CD4-positive, alpha-beta T cell treated with Interleukin-15 for 1 hour (primary cell): ENCODE data around the gene SCP2.

ENCODE experiments used
- DNase-seq: peaks from one replicate; pipeline ENCODE4 v3.0.0-alpha.2; 2020

The SCP2 gene

GRCh38 chr1:53046930-53047329 lies 119.9 kb downstream of the SCP2 start:
- no peak for DNase-seq

- no peak for DNase-seq
Observed at GRCh38 chr1:53047737-53048736, 121.0 kb downstream of the SCP2 start.

- no peak for DNase-seq
Observed at GRCh38 chr1:53048960-53049573, 122.0 kb downstream of the SCP2 start.

- no peak for DNase-seq
Observed at GRCh38 chr1:53049574-53049967, 122.5 kb downstream of the SCP2 start.

GRCh38 chr1:53050310-53050709 lies 123.2 kb downstream of the SCP2 start:
- DNase-seq = no peak

GRCh38 chr1:53051676-53052075 lies 124.6 kb downstream of the SCP2 start:
- no peak for DNase-seq

GRCh38 chr1:53057127-53057526 lies 130.1 kb downstream of the SCP2 start:
- no peak for DNase-seq

GRCh38 chr1:53060579-53060978 lies 133.5 kb downstream of the SCP2 start:
- no peak for DNase-seq

- no peak for DNase-seq
Observed at GRCh38 chr1:53061123-53061858, 134.2 kb downstream of the SCP2 start.

- no peak for DNase-seq
Observed at GRCh38 chr1:53061859-53062707, 135.0 kb downstream of the SCP2 start, which contains the start of gene PODN. Gene PODN (plus strand): TSS chr1:53062213. CDS start chr1:53069856, 7,643 bp downstream.

- no peak for DNase-seq
Observed at GRCh38 chr1:53062708-53063591, 135.9 kb downstream of the SCP2 start.

- DNase-seq = no peak
Observed at GRCh38 chr1:53063744-53064515, 136.9 kb downstream of the SCP2 start.

GRCh38 chr1:53065391-53065790 lies 138.3 kb downstream of the SCP2 start:
- DNase-seq = no peak

GRCh38 chr1:53066488-53066887 lies 139.4 kb downstream of the SCP2 start:
- DNase-seq = no peak

- peak; percentile 15 for DNase-seq
Observed at GRCh38 chr1:53066891-53067738, 140.0 kb downstream of the SCP2 start.

GRCh38 chr1:53067886-53068285 lies 140.8 kb downstream of the SCP2 start:
- no peak for DNase-seq

- peak; percentile 12 for DNase-seq
Observed at GRCh38 chr1:53068314-53069099, 141.4 kb downstream of the SCP2 start.

GRCh38 chr1:53069265-53069662 lies 142.2 kb downstream of the SCP2 start:
- DNase-seq = peak; percentile 9
